Endothelial cell of umbilical vein (primary cell): ENCODE measurements around the gene IQCE. TPM values are rescaled to one million over a fixed set of nuclear protein-coding genes. Genes with fewer than 3 reads are reported as not detected.

Experiments
- BruUV-seq: library from RNA; stranded (reverse); fragments of 400-500 nt; replicated peaks from 2 replicates; lab custom pipeline; 2021; lab: Mats Ljungman, UMichigan
- CTCF ChIA-PET: fragments of 300-600, 350-600 bp; sonication (Branson Sonifier 250); formaldehyde crosslinking; loops from one replicate; lab custom pipeline; 2021; ENCODE audit warnings: antibody characterized with exemption, inconsistent platforms; lab: Charles Lee
- POLR2A ChIA-PET: fragments of 300-600, 350-600 bp; sonication (Branson Sonifier 250); formaldehyde crosslinking; loops from one replicate; lab custom pipeline; 2021; ENCODE audit warnings: antibody characterized with exemption, inconsistent platforms; lab: Charles Lee
- DNase-seq: peaks from one replicate; pipeline ENCODE4 v3.0.0-alpha.2; 2011; ENCODE audit warnings: low read depth, low spot score
- FAIRE-seq: peaks from 2 replicates; lab custom pipeline; 2011; peaks lifted over from hg19 to GRCh38; lab: Jason Lieb, UNC
- H2AFZ ChIP-seq: 2 replicates; pipeline ENCODE4 v1.6.0; 2012; ENCODE audit warnings: low read depth, low read length, control low read depth, inconsistent platforms
- H3K27ac ChIP-seq: 2 replicates; pipeline ENCODE4 v1.5.1; 2011; ENCODE audit warnings: low read depth, mild to moderate bottlenecking, control low read depth, low read length, moderate library complexity; ENCODE audit not compliant: insufficient read depth
- H3K27me3 ChIP-seq, 2 experiments: 2 replicates each; pipeline versions ENCODE4 v1.6.0 to v1.6.1; 2011; ENCODE audit warnings: low read length in 2 of 2, mixed read lengths in 1 of 2; ENCODE audit not compliant: control insufficient read depth in 2 of 2, insufficient read depth in 2 of 2
- H3K36me3 ChIP-seq, 2 experiments: 2 replicates in 1 of 2; 3 replicates in 1 of 2; pipeline ENCODE4 v1.5.1; 2011; ENCODE audit warnings: low read length in 2 of 2, mild to moderate bottlenecking in 1 of 2, moderate library complexity in 1 of 2; ENCODE audit not compliant: control insufficient read depth in 2 of 2, insufficient read depth in 2 of 2; ENCODE audit errors: extremely low read depth in 1 of 2
- H3K4me1 ChIP-seq: 3 replicates; pipeline ENCODE4 v1.5.1; 2011; ENCODE audit warnings: mild to moderate bottlenecking, low read length; ENCODE audit not compliant: control insufficient read depth, insufficient read depth; ENCODE audit errors: extremely low read depth
- H3K4me2 ChIP-seq: 2 replicates; pipeline ENCODE4 v1.6.1; 2011; ENCODE audit warnings: low read length, control low read depth, mixed read lengths; ENCODE audit not compliant: insufficient read depth
- H3K4me3 ChIP-seq, 3 experiments: fragments of 200-600 bp in 1 of 3; sonication (generic), shearing (Covaris generic) in 1 of 3; replicated peaks in 1 of 3; 2 replicates each; pipeline ENCODE4 v1.5.1; 2011 to 2016; ENCODE audit warnings: control low read depth in 3 of 3, low read length in 3 of 3, mild to moderate bottlenecking in 2 of 3, inconsistent platforms in 1 of 3, low read depth in 1 of 3, moderate library complexity in 1 of 3; ENCODE audit not compliant: insufficient read depth in 1 of 3
- H3K79me2 ChIP-seq: 2 replicates; pipeline ENCODE4 v1.6.0; 2012; ENCODE audit warnings: low read length, inconsistent platforms; ENCODE audit not compliant: control insufficient read depth, insufficient read depth
- H3K9ac ChIP-seq: replicated peaks from 2 replicates; pipeline ENCODE3; 2011; ENCODE audit warnings: low read length, control low read depth; ENCODE audit not compliant: insufficient read depth; ENCODE audit errors: extremely low read depth
- H3K9me1 ChIP-seq: replicated peaks from 3 replicates; pipeline ENCODE4 v1.6.0; 2011; ENCODE audit warnings: mild to moderate bottlenecking, low read length; ENCODE audit not compliant: control insufficient read depth, insufficient read depth; ENCODE audit errors: extremely low read depth
- H3K9me3 ChIP-seq: replicated peaks from 2 replicates; pipeline ENCODE4 v1.5.1; 2012; ENCODE audit warnings: low read length, inconsistent platforms; ENCODE audit not compliant: control insufficient read depth, insufficient read depth
- H4K20me1 ChIP-seq: replicated peaks from 2 replicates; pipeline ENCODE3; 2011; ENCODE audit warnings: mild to moderate bottlenecking, low read length; ENCODE audit not compliant: control insufficient read depth, insufficient read depth; ENCODE audit errors: extremely low read depth
- EZH2 ChIP-seq: IDR thresholded peaks from 2 replicates; pipeline ENCODE4 v1.6.1; 2012; ENCODE audit warnings: borderline replicate concordance, low read depth, mild to moderate bottlenecking, moderate library complexity, low read length, inconsistent platforms; ENCODE audit not compliant: severe bottlenecking
- FOS ChIP-seq: IDR thresholded peaks from 2 replicates; pipeline ENCODE4 v1.6.1; 2011; ENCODE audit warnings: mild to moderate bottlenecking, low read length, moderate library complexity, borderline replicate concordance; ENCODE audit not compliant: insufficient read depth
- GATA2 ChIP-seq: IDR thresholded peaks from 2 replicates; pipeline ENCODE4 v1.7.0; 2011; ENCODE audit warnings: low read depth, mild to moderate bottlenecking, moderate library complexity, mixed read lengths, low read length; ENCODE audit not compliant: insufficient read length, insufficient read depth
- JUN ChIP-seq: IDR thresholded peaks from 2 replicates; pipeline ENCODE4 v1.6.1; 2011; ENCODE audit warnings: borderline replicate concordance, low read depth; ENCODE audit not compliant: insufficient read length, insufficient read depth
- MAX ChIP-seq: IDR thresholded peaks from 2 replicates; pipeline ENCODE4 v1.6.1; 2011; ENCODE audit not compliant: insufficient read depth, insufficient read length
- MYC ChIP-seq: IDR thresholded peaks from one replicate; pipeline ENCODE4 v1.6.1; 2011; ENCODE audit warnings: mild to moderate bottlenecking, low read depth, low read length
- POLR2A ChIP-seq: IDR thresholded peaks from 2 replicates; pipeline ENCODE4 v1.6.1; 2012; ENCODE audit warnings: low read depth, mild to moderate bottlenecking, control low read depth, low read length
- POLR2AphosphoS5 ChIP-seq: IDR thresholded peaks from 2 replicates; pipeline ENCODE4 v1.6.1; 2012; ENCODE audit warnings: low read depth, mild to moderate bottlenecking, control low read depth, low read length, moderate library complexity; ENCODE audit not compliant: insufficient read depth
- dilution Hi-C: fragments of 300-500 bp; cut with MboI; formaldehyde crosslinking; loops from one replicate; pipeline ENCODE4 v1.15.0; 2019; ENCODE audit warnings: low sequenced_read_pairs; ENCODE audit not compliant: extremely low pct_ligation_motif_present
- intact Hi-C: fragments of 100-400 bp; cut with micrococcal nuclease; formaldehyde crosslinking; loops from one replicate; pipeline ENCODE4 v1.10.0; 2022
- polyA plus RNA-seq, 4 experiments: library from polyadenylated mRNA; depleted of rRNA in 3 of 4; stranded (reverse) in 3 of 4; unstranded in 1 of 4; fragments of >200 nt; gene quantifications; 2 replicates each; pipeline versions ENCODE4 v1.2.1 to v1.2.3, GENCODE V29; 2011 to 2012; ENCODE audit warnings: missing spikeins in 1 of 4
- total RNA-seq: library from RNA; stranded (reverse); gene quantifications from 2 replicates; pipeline ENCODE4 v1.2.3, GENCODE V29; 2021
- TF ChIP-seq, protein P1 (sequence below), 2 donors: IDR thresholded peaks; 1 replicate in 1 of 2; 2 replicates in 1 of 2; pipeline ENCODE4 v1.5.1; 2011; ENCODE audit warnings: low read length in 2 of 2, mild to moderate bottlenecking in 2 of 2, moderate library complexity in 2 of 2, control low read depth in 1 of 2, inconsistent platforms in 1 of 2, low read depth in 1 of 2; ENCODE audit not compliant: insufficient read depth in 1 of 2; ENCODE audit errors: extremely low read depth in 1 of 2

IQCE gene
- total and polyA plus RNA-seq, 2 donors (not counting 3 experiments of a cell fraction or from before 2014, with no cell fraction given): 4.9 to 14.5 TPM

- Histone ChIP-seq H3K27ac (no peak overlapping the region), H3K4me2 (no peak overlapping the region), H3K27me3 (no peaks in the 10 kb centered on the region), H3K79me2 (no peaks in the 10 kb centered on the region), H4K20me1 (no peaks in the 10 kb centered on the region), H3K4me3 (no peak overlapping the region), H2AFZ (no peak overlapping the region), H3K9me3 (no peaks in the 10 kb centered on the region), H3K9me1 (no peaks in the 10 kb centered on the region), H3K9ac (no peak overlapping the region), H3K4me1 (no peaks in the 10 kb centered on the region), H3K36me3 (peaks cover 0 to 37% of the 10 kb centered on the region in 2 experiments)
- TF ChIP-seq POLR2AphosphoS5 (no peak), GATA2 (no peak), MAX (no peak), POLR2A (no peak), JUN (no peak), FOS (no peak), MYC (no peak), EZH2 (no peak)
- TF ChIP-seq, protein P1, sequence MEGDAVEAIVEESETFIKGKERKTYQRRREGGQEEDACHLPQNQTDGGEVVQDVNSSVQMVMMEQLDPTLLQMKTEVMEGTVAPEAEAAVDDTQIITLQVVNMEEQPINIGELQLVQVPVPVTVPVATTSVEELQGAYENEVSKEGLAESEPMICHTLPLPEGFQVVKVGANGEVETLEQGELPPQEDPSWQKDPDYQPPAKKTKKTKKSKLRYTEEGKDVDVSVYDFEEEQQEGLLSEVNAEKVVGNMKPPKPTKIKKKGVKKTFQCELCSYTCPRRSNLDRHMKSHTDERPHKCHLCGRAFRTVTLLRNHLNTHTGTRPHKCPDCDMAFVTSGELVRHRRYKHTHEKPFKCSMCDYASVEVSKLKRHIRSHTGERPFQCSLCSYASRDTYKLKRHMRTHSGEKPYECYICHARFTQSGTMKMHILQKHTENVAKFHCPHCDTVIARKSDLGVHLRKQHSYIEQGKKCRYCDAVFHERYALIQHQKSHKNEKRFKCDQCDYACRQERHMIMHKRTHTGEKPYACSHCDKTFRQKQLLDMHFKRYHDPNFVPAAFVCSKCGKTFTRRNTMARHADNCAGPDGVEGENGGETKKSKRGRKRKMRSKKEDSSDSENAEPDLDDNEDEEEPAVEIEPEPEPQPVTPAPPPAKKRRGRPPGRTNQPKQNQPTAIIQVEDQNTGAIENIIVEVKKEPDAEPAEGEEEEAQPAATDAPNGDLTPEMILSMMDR (IDR thresholded peaks at IDR 0.05; ENCODE audit: extremely low read depth in 1 of 2, insufficient read depth in 1 of 2, low read depth in 1 of 2, low read length in 2 of 2): no peak
- FAIRE-seq (no peak), DNase-seq (no peak)
- intact Hi-C loops: no loop called here
- POLR2A ChIA-PET: no interaction called here
- CTCF ChIA-PET: no interaction called here
- dilution Hi-C loops: no loop called here
- BruUV-seq: no TSS peak
Observed at GRCh38 chr7:2541291-2542010, 17.3 kb upstream of the IQCE start.
